ENCODE results near the gene XRN2.

The XRN2 gene

DNA sequence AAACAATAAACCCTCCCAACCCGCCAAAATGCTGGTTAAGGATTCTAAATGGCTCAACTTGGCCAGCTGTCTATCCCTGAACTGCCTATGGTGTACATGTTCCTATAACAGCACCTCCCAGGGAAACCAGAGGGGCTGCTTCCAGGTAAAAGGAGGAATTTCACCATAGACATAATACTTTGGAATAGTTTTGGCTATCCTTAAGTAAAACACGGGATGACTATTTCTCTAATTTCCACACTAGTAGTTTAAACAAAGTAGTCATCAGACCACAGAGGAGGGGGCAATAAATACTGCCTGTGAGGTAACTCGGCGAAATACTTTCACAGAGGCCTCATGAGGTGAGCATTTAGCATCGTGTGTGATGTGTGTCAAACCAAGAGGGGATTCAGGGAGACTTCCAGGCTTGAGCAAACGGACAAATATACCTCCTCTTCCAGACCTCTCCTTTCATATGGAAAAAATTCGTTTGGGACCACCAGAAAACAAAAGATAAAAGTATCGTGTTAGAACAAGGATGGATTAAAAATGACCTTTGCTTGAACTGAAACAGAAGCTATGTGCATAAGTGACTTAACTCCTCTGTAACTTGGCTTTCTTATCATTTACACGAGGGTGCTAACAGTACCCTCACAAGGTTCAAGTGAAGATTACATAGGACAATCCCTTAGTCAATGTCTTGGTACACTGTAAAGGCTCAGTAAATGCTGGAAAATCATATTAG is 1.0 kb upstream of the XRN2 start:
- DNase-seq (ENCODE audit: low read depth in 2 of 2), result no peak

- DNase-seq (ENCODE audit: low read depth in 2 of 2), result no peak
These were observed 469 bp upstream of the XRN2 start for GRCh38 chr20:21302664-21303060.

DNA sequence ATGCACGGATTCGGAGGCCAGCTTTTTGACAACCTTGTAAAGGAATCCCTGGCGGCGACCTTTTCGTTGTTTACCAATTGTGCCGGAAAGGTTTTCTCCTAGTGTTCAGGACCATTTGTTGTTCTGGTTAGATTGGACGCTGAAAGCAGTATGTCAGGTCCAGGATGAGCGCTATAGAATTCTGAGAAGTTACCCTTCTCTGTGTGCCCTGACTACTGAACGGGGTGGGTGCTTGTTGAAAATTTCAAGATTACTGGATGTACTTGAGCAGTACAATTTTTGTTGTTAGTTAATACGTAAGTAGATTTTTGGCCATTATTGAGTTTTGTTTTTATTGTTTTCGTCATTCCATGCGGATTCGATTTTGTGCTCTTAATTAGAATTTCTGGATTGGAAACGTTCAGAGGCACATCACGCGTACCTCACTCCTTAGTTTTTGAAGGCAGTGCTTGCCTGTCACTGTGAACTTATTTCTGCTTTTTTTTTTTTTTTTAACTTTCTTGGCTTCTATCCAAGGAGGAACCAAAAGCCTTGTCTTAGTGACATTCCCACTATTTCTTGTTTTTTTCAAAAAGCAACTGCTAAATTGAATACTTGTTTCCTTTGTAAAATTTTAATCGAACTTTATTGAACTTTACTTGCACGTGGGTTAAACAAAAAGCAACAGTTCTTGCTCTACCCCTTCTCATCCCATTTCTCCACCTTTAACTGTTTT is 898 bp downstream of the XRN2 start:
- no peak for DNase-seq (ENCODE audit: low read depth in 2 of 2)

DNA sequence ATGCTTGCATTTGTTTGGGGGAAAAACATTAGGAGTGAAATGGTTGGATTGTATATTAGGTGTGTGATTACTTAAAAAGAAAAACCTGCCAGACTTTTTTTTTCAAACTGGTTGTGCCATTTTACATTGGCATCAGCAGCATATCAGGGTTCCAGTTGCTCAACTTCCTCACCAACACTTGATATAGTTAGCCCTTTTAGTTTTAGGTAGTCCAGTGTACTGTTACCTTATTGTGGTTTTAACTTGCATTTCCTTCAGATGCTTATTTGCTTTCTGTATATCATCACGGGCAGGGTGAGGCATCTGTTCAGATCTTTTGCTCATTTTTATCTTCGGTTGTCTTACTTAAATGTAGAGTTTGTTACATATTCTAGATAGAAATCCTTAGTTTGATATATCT is 5.2 kb downstream of the XRN2 start:
- no peak for DNase-seq (ENCODE audit: low read depth in 2 of 2)

GRCh38 chr20:21309678-21310467 is 6.7 kb downstream of the XRN2 start:
- no peak for DNase-seq (ENCODE audit: low read depth in 2 of 2)

DNA sequence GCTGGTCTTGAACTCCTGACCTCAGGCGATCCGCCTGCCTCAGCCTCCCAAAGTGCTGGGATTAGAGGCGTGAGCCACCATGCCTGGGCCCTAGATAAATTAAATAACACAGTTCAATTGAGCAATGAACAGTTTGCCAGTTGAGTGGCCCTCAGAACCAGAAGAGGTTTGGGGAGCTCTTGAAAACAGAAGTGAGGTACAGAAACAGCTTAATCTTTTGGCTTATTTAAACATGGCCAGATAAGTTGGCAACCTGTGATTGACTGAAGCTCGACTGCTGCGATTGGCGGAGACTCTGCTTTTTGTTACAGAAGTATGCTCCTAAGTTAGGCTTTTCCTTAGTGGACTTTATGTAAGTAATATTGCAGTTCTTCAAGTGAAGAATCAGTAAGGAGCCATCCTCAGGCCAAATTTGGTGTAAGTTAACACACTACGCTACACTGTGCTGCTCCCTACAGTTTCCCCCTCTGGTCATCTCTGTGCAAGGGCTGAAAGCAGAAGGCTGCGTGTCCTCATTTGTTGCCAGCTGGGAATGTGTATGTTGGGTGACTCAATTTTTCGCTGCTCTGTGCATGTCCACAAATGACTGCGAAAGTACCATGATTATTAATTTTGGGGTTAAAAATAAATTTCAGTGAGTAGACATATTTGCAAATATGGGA is 9.8 kb downstream of the XRN2 start:
- no peak for DNase-seq (ENCODE audit: low read depth in 2 of 2)

DNA sequence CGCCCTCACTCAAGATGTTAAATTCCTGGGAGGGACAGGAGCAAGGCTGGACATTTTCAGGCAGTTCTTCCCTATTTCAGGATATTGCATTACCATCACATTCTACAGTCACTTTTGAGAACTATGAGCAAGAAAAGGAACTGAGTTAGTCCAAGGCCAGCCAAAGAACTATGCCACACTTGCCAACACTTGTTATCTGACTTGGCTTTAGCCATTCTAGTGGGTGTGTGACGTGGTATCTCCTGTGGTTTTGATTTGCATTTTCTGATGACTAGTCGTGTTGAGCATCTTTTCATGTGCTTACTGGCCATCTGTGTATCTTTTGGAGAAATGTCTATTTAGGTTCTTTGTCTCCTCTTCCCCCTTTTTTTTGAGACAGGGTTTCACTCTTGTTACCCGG is 12.0 kb downstream of the XRN2 start:
- no peak for DNase-seq (ENCODE audit: low read depth in 2 of 2)

DNA sequence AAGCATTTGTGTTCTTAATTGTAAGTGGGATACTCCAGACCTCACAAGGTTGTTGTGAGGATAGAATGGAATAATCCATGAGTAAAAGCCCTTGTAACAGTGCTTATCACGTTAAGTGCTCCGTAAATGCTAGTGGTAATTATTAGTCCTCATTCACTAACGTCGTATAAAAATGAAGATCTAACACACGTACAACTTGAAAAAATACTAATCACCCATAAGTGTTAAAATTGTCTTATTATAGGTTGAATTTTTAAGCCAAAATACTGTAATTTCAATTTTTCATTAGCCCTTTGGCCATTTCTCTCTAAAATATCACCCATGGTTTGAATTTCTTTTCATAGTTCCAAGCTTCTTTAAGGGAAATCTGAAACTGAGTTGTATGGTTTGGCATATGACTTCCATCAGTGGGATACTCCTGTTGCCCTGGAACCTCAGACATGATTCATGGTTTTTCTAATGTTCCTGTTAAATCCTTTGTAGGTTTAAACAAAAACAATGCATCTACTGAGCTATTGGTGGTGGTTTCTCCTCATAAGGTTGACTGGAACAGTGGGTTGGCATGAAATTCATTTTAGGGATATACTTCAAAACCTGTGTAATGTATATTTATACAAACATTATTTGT is 19.1 kb downstream of the XRN2 start:
- DNase-seq (ENCODE audit: low read depth in 2 of 2), result no peak

- no peak for DNase-seq (ENCODE audit: low read depth in 2 of 2)
These were observed 19.8 kb downstream of the XRN2 start for GRCh38 chr20:21322921-21323331.

GRCh38 chr20:21323640-21324039 is 20.5 kb downstream of the XRN2 start:
- no peak for DNase-seq (ENCODE audit: low read depth in 2 of 2)

- DNase-seq (ENCODE audit: low read depth in 2 of 2), result no peak
These were observed 21.0 kb downstream of the XRN2 start for GRCh38 chr20:21324126-21324525.

- no peak for DNase-seq (ENCODE audit: low read depth in 2 of 2)
These were observed 22.2 kb downstream of the XRN2 start for GRCh38 chr20:21325296-21325695.

GRCh38 chr20:21326700-21327099 is 23.6 kb downstream of the XRN2 start:
- no peak for DNase-seq (ENCODE audit: low read depth in 2 of 2)

DNA sequence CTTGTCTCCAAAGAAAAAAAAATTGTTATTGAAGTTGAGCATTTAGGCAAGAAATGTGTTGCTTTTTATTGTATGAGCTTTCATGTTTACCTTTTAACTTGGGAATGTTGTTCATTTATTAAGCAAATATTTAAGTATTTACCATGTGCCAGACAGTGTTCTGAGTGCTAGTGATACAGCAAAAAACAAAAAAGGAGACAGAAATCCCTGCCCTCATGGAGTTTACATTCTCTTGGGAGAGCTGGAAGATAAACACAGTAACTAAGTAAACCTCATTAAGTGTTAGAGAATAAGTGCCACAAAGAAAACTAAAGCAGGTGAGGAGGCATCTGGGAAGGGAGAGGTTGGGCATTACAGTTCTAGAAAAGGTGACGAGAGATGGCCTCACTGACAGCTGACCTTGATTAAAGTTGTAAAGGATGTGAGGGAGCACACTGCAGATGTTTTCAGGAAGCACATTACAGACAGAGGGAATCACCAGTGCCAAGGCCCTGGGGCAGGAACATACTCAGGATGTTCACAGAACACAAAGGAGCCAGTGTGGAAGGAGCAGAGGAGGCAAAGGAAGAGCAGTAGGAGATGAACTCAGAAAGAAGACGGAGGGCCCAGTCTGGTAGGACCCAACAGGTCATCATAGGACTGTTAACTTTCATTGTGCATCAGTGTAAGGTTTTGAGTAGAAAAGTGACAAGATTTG is 33.5 kb downstream of the XRN2 start:
- no peak for DNase-seq (ENCODE audit: low read depth in 2 of 2)

GRCh38 chr20:21338291-21338690 is 35.2 kb downstream of the XRN2 start:
- no peak for DNase-seq (ENCODE audit: low read depth in 2 of 2)

- DNase-seq (ENCODE audit: low read depth in 2 of 2), result no peak
These were observed 36.4 kb downstream of the XRN2 start for GRCh38 chr20:21339499-21339898.

- no peak for DNase-seq (ENCODE audit: low read depth in 2 of 2)
These were observed 38.0 kb downstream of the XRN2 start for GRCh38 chr20:21340991-21341697.

DNA sequence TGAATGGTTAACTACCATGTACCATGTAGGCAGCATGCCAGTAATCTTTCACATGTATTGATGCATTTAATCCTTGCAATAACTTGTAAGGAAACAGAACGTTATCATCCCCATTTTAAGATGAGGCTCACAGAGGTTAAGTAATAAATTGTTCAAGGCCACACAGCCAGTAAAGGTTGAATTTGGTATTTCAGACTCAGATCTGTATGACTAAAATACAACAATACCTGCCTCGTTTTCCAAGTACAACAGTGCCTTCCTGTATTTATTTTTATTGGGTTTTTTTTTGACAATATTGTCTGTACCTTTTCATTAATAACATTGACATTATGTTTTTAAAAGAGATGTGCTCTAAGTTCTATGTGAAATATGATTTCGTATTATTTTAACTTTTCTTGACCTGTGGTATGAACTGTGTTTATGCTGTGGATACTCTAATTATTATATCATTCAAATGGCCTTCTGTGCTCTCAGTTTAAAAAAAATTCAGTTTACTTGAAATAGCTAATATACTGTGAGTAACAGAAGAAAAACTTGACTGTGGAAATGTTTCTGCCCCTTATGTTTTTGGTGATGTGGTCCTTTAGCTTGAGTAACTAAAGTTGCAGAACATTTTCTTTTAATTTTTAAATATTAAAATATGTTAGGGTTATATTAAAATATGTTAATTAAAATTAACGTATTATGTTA is 39.7 kb downstream of the XRN2 start:
- DNase-seq (ENCODE audit: low read depth in 2 of 2), result no peak

- no peak for DNase-seq (ENCODE audit: low read depth in 2 of 2)
These were observed 41.2 kb downstream of the XRN2 start for GRCh38 chr20:21344206-21344900.

All from stimulated activated CD4-positive, alpha-beta T cell treated with anti-CD3 and anti-CD28 coated beads, Interleukin-1b, Interleukin-23, amount 100 ng/mL, for 4 hours (primary cell).